IPS-NIHi7 (cell line): ENCODE data around the gene KRTAP19-5.

Experiments
- DNase-seq: peaks from one replicate; pipeline ENCODE4 v3.0.0; 2012; ENCODE audit warnings: mixed read lengths; ENCODE audit errors: extremely low spot score

The KRTAP19-5 gene

GRCh38 chr21:30502041-30502440 lies at the start of gene KRTAP19-5:
KRTAP19-5 (minus strand) TSS chr21:30502141; CDS start chr21:30502090, 51 bp downstream.
- no peak for DNase-seq

- no peak for DNase-seq
Observed at GRCh38 chr21:30541764-30542163, 39.8 kb upstream of the KRTAP19-5 start, which contains the start of gene KRTAP19-6. KRTAP19-6 (minus strand) TSS chr21:30541864; CDS start chr21:30541833, 31 bp downstream.

DNA sequence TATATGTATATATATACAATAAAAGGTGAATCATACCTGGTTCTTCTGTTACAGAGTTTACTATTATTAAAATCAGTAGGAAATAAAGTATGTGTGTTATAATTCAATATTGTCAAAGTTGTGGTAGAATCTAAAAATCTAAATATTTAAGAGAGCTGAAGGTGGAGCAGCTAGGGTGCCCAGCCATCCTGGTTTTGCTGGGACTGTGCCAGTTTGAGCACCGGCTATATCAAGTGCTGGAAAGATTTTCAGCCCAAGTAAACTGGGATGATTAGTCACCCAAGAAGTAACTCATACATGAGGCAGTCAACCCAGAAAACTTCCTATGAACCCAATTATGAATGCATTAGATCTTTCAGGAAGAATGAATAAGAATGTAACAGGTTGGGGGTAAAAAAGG lies 16.9 kb upstream of the KRTAP19-5 start:
- no peak for DNase-seq

DNA sequence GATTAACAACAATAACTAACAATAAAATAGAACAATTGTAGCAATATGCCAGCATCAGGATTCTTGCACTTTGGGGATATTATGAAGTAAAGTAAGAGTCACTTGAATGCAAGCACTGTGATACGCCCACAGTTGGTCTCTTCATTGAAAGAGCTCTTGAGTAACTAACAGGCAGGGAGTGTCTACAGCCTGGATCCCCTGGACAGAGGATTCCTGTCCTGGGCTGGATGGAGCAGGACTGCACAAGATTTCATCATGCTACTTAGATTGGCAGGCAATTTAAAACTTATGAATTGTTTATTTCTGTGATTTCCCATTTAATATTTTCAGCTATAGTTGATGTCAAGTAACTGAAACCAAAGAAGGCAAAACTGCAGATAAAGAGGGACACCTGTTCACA lies 13.7 kb upstream of the KRTAP19-5 start:
- no peak for DNase-seq

- peak; percentile 23 for DNase-seq
Observed at GRCh38 chr21:30505621-30506205, 3.8 kb upstream of the KRTAP19-5 start.

DNA sequence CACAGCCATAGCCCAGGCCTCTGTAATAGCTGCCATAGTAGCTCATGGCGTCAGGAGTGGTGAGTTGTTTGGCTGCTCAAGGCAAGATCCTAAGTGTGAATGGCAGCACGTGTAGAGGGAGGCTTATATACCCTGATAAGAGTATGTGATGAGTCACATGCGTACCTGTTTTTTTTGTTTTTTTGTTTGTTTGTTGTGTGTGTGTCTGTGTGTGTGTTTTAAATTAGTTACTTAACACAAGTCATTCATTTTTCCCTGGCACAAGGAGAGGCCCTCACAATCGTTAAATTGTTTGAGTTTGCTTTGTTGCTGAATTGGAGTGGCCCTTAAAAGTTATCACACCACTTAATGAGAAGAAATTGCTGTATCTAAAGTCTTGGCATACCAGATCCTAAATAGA lies 4.9 kb downstream of the KRTAP19-5 start, which contains the start of gene KRTAP19-4:
KRTAP19-4 (minus strand) TSS at position 101 of the 400 bp plus-strand sequence; CDS start at position 46, 55 bp downstream.
- no peak for DNase-seq

- DNase-seq: no peak
Observed at GRCh38 chr21:30491963-30492428, 9.9 kb downstream of the KRTAP19-5 start, which contains the start of gene KRTAP19-3. KRTAP19-3 (minus strand) TSS chr21:30492013; CDS start chr21:30491957, 56 bp downstream.

GRCh38 chr21:30487336-30487735 lies 14.6 kb downstream of the KRTAP19-5 start, which contains the start of gene KRTAP19-2:
KRTAP19-2 (minus strand) TSS chr21:30487436; CDS start chr21:30487348, 88 bp downstream.
- no peak for DNase-seq

DNA sequence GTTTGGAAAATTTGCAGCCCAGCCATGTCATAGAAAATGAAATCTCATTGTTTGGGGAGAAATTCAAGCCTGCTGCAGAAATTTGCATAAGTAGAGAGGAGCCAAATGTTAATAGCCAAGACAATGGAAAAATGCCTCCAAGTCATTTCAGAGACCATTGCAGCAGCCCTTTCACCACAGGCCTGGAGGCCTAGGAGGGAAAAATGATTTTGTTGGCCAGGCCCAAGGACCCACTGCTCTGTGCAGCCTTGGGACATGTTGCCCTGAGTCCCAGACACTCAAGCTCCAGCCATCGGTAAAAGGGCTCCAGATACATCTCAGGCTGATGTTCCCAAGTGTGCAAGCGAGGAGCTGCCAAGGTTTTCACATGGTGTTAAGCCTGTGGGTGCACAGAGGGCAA lies 15.8 kb downstream of the KRTAP19-5 start:
- DNase-seq: no peak

- DNase-seq: no peak
Observed at GRCh38 chr21:30482130-30482529, 19.8 kb downstream of the KRTAP19-5 start.

DNA sequence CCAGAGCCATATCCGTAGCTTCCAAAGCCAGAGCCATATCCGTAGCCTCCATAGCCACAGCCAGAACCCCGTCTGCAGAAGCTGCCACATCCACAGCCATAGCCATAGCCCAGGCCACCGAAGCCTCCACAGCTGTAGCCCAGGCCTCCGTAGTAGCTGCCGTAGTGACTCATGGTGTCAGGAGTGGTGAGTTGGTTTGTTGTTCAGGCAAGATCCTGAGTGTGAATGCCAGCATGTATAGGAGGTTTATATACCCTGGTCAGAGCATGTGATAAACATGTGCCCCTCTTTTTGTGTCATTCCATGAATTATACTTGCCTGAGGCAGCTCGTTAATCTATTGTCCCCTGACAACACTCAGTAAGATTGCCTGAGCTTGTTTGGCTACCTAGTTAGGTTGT lies 21.8 kb downstream of the KRTAP19-5 start, which contains the start of gene KRTAP19-1:
KRTAP19-1 (minus strand) TSS at position 223 of the 400 bp plus-strand sequence; CDS start at position 173, 50 bp downstream.
- DNase-seq: no peak

- no peak for DNase-seq
Observed at GRCh38 chr21:30479259-30479658, 22.7 kb downstream of the KRTAP19-5 start.

GRCh38 chr21:30478004-30478403 lies 23.9 kb downstream of the KRTAP19-5 start:
- DNase-seq: no peak

DNA sequence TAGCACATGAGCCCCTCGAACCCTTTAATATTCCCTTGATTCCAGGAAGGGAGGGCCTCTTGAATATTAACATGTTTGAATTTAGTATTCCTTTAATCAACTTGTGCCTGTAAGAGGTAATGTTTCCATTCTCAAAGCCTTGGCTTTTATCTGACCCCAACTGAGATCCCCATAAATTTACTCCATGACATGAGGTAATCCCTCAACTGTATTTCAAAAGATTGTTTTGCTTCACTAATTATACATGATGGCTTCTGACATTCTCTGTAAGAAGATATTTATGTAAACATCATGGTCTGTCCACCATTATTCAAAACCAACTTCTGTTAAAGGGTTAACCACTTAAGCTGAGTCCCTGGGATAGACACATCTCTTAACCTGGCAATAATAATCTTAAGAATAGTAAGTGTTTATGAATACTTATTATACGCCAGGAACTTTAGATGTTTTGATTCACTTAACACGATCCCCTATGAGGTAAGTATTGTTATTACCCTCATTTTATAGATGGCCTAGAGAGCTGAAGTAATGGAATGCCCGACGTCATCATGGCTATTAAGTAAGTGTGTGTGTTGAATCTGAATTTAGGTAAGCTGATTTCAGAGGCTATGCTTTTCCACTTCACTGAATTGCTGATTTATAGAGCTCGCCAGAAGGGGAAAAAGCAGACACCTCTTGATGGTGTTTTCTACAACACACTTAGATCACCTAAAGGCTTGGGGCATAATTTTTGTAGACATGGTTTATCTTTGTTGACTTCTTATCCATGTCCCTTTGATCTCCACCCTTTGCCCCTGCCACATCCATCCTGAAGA lies 32.8 kb downstream of the KRTAP19-5 start:
- DNase-seq: no peak

DNA sequence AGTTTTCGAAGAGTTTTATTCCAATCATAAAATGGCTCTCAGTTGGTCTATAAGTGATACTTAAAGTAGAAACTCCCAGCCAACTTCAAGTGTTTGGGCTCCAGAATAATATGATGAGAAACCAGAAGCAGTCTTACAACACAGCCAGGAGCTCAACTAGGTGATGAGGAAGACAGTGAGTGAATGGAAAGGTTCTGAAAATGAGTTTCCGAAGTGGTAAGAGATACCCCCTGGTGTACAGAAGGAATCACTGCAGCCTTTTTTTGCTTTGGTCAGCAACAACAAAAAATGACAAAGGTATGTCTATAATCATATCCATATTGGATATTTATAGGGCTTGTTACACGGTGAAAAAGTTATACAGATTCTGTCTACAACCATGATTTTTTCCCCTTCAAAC lies 38.2 kb downstream of the KRTAP19-5 start:
- peak; percentile 38 for DNase-seq
